ELR (cell line): Measurements from ENCODE around the gene EVX2.

Source experiments
- DNase-seq: peaks from one replicate; pipeline ENCODE4 v3.0.0-alpha.2; 2015; ENCODE audit warnings: low read depth

Gene EVX2

DNA sequence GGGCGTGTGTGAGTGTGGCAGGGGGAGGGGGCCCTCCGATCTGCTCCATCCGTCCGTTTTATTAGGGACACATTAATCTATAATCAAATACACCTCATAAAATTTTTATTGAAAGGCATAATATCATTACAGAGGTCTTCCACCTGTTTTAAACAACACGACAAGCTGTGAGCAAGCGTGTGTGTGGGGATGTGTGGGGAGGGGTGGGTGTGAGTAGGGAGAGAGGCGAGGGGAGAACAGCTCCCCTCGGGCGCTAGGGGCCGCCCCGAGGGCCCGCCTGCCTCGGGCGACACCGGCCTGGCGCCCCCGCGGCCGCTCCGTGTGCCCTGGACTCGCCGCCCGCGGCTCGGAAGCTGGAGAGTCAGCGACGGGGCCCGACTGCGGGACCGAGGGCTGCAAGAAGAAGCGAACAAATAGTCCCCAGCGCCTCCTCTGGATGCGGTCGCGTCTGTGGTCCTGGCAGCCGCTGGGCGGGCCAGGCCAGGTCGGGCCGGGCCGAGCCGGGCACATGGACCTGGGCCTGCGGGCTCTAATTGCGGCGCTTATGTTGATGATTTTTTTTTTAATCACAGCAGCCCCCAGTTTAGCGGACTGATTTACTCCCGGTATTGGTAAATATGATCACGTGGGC is 38.4 kb upstream of the EVX2 start:
- no peak for DNase-seq

DNA sequence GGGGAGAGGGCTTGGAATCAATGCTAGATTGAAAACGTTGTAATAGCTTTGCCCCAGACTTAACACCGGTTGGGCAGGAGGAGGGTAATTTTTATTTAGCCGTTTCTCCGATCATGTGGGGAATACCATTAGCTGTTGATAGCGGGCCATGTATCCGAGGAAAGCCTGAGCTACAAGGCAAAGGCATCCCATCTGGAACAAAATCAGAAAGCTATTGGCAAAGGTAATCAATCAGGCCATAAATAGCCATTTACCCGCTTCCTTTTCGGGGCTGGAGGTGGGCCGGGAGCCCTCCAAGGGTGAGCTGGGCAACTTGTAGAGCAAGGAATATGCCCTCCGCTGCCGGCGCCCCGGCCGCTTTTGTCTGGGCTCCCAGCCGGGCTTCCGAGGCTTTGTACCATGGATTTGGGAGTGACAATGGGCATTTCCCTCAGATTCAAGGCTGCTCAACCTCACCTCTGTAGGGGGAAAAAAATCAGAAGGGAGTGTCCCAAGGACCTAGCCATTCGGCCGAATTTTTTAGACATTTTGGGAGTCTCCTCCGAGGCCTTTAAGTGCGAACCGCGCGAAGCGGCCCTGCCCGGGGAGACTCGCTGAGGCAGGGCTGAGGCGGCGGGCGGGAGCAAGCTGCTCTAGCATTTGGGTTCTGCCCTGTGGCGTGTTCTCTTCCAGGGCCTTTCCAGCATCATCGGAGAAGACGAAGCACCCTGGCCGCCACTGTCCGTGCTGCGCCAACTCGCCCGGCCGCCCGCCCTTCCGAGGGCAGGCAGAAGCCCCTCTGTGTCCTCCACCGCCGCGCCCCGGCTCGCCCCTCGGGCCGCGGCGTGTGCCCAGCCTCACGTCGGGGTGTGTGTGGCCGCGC is 37.7 kb upstream of the EVX2 start:
- DNase-seq = no peak

DNA sequence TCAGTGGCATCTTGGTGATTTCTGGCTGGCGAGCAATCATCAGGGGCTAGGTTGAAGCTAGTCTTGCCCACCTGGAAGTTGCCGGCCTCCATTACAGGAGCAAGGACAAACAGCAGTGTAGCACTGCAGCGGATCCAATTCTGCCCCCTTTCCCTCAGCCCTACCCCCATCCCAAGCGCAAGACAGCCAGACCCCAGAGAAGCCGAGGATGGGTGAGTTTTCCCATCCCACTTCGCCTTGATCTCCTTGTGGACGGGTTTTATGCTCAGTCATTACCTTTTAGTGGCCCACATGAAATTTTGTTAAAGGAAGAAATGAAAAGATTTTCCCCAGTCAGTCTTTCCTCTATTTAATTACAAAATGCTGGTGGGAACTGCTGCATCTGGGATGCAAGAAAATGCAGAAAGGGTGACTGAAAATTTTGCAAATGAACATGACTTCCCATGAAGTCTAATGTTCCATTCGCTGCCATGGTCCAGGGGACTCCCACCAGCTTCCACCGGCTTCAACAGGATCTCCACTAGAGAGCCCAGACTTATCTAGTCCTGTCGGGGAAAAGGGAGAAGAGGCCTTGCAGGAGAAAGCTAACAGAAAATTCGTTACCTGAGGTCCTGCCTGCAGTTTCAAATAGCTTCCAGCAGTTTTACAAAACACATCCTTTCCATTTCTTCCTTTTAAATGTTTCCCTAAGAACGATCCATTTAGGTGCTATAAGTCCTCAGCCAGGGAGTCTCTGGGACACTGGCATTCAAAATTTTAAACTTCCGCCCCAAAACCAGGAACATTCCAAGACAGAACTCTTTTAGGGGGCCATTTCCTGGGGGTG is 36.8 kb upstream of the EVX2 start:
- DNase-seq = no peak

DNA sequence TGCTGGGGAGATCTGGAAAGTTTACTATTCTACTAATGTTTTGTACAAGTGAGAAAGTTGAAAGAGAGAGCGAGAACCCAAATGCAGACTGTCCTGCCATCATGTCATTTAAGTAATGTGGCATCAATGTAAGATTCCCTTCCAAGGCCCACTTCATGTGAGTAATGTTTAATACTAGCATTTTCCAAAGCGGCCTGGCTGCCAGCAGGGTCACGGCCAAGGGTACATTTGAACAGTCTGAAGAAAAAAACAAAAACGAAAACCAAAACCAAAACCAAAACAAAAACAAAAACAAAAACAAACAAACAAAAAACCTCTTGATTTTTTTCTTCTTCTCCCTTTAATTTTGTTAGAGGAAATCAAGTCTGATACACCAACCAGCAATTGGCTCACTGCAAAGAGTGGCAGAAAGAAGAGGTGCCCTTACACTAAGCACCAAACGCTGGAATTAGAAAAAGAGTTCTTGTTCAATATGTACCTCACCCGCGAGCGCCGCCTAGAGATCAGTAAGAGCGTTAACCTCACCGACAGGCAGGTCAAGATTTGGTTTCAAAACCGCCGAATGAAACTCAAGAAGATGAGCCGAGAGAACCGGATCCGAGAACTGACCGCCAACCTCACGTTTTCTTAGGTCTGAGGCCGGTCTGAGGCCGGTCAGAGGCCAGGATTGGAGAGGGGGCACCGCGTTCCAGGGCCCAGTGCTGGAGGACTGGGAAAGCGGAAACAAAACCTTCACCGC is 35.0 kb upstream of the EVX2 start:
- peak; percentile 34 for DNase-seq

DNA sequence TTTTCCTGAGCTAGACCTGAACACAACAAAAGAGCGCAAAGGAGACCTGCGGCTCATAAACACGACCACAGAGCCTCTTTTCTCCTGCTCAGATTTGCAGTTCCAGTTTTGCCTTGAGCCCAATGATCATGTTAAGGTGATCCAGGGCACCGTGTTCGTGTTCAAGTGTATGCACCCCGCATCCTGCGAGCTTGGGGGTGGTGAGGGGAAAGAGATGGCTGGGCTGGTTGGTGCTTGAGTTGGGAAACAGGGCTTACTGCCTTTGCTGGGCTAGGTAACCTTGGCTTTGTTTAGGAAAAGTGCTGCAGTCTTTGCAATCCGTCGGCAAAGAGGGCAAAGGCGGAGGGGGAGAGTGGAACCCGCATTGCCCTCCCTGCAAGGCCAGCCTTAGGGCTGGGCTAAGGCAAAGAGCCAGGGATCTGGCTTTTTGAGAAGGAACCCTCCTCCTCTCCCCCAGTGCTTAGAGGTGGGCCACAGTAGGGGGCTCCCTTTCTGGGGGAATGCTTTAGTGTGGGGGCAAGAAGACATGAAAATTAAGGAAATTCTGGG is 34.1 kb upstream of the EVX2 start:
- DNase-seq = no peak

DNA sequence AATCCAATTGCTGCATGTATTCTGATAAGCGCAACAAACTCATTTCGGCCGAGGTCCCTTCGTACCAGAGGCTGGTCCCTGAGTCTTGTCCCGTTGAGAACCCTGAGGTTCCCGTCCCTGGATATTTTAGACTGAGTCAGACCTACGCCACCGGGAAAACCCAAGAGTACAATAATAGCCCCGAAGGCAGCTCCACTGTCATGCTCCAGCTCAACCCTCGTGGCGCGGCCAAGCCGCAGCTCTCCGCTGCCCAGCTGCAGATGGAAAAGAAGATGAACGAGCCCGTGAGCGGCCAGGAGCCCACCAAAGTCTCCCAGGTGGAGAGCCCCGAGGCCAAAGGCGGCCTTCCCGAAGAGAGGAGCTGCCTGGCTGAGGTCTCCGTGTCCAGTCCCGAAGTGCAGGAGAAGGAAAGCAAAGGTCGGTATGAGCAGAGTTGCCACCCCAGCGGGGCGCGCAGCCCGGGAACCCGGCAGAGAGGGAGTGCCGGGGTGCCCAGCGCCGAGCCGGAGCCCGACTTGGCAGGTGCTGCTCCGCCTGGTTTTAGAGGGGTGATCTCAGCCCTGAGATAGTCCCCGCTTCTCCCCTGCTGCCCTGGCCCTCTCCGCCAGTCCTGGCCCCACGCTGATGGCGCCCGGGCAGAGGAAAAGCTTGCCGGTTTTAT is 33.5 kb upstream of the EVX2 start:
- DNase-seq = no peak

DNA sequence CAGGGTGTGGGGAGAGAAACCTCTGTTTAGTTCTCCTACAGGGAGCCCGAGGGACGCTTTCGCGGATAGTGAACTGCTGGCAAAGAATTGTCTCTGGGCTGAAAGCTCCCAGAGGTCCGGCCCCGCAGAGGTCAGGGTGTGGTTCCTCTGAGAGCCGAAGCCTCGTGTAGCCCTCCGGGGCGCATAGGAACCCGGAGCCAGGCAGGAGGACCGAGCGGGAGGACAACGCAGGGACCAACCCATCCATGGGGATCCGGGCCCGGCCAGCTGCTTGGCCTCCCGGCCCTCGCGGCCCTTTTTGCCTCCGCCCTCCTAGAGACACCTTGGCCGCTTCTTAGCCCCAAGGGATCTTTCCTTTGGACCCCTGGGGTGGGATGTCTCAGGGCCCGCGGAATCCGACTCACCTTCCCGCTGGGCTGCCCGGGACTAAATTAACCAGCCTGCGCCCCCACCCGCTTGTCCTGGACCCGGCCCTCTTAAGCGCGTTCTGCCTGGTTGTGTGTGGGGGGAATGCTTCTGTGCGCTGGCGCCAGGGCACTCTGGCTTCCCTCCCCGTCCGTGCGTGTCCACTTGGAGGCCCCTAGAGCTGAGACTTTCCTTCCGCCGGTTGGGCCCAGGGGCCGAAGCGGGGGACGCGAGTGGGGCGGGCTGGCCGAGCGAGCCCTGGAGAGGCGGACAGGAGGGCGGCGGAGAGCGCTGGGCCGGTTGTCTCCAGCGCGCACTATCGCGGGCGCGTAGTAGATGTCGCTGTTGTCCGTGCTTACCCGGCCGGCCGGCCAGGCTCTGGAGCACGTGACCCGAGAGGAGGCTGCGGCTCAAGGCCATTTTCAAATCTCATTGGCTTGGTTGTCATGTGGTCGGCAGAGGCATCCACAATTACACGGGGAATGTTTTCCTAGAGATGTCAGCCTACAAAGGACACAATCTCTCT is 32.4 kb upstream of the EVX2 start, which contains the start of gene HOXD10:
Gene HOXD10, plus strand, starts transcription at position 896 of the 931 bp plus-strand sequence. CDS start 56 bp downstream, outside the sequence.
- no peak for DNase-seq

DNA sequence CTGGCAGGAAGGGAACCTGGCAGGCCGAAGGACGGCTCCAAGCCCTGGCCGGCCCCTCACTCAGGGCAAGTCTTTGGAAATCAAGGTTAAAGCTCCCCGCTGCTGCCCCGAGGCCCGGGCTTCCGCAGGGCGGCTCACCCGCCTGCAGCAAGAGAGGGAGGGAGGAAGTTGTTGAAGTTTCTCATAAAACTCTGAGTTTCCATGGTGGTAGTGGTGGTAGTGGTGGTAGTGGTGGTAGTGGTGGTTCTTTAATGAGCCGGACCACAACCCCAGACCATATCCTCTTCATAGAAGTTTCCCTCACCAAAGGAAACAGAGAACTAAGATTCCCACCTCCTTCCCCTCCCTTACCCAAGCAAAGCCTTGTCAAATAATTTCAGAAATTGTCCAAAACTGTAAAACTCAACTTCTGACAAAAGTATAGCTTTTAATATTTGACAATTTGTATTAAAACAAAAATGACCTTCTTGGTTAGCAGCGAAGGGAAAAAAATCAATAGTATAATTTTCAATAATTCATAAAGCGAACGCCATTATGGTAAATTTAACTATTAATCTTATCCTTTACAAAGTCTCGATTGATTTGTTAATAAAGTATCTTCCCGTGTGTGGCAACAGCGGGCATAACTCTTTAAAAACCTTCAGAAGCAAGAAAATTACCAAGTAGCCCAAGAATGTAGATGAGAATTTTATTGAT is 31.3 kb upstream of the EVX2 start:
- no peak for DNase-seq

DNA sequence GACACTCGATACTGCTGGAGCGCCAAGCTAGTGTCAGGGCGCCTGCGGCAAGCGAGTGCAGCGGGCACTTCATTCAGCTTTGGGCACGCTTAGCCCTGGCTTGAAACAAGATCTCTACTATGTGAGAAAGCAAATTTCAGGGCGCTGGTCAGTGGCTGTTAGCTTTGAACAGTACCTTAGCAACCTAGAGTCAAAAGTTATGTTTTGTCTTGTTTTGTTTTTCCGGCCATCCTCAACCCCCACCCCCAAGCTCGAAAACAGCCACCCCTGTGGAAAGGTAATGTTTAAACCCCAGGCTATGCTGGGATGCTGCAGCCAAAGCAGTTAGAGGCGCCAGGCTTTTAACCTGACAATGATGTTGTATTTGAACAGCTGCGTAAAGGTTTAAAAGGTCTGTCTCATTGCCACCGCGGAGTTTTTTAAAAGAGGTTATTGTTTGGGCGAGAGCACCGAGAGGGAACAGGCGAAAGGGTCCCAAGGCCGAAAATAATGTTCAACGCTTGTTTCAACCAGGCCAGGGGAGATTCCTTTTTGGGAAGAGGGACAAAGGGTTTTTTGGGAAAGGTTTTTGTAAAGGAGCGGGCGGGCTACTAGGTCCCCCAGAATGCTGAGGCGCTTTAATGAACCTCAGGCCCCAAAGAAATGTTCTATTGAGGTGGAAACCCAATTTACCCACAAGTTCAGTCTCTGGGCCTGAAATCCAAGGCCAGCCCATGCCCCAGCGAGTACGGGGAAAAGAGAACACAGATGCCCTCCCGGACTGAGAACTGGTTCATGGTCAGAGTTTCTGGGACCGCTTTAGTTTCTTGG is 30.6 kb upstream of the EVX2 start:
- no peak for DNase-seq

DNA sequence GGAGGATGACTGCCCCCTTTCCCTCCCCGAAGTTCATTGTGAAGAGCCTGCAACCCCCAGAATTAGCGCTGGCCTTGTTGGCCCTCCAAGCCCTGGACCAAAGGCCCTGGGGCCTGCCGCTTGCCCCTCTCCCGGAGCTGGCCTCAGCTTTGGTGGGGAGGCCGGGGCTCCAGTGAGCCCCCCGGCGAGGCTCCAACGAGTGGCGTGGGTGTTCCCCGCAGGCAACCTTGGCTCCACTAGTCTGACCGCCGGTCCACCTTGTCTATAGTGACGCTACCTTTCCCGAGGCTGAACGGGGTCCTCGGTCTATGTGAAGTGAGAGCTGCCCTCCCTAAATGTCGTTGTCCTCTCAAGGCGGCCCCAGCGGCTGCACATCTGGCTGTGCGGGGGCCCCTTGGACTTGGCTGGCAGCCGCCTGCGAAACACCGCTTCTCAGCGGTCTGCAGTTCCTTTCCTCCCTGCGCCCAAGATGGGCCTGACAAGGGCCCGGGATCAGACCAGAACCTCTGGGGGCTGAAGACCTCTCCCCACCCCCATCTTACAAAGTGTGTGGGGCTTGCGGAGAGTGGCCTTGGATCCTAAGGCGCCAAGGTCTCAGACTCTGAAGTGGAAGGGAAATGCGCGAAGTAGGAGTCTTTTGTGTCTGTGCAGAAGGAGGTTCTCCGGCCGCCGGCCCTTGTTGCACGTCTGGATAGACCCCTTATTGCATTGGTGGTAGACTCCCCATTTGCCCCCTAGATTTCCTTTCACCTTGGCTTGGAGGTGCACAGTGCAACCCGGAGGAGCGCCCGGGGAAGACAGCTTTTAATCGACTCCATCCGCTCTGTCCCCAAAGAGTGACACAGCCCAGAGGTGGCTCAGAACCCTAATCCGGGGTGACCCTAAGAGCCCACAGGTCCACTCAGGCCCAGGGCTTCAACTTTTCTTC is 28.9 kb upstream of the EVX2 start:
- DNase-seq = no peak

DNA sequence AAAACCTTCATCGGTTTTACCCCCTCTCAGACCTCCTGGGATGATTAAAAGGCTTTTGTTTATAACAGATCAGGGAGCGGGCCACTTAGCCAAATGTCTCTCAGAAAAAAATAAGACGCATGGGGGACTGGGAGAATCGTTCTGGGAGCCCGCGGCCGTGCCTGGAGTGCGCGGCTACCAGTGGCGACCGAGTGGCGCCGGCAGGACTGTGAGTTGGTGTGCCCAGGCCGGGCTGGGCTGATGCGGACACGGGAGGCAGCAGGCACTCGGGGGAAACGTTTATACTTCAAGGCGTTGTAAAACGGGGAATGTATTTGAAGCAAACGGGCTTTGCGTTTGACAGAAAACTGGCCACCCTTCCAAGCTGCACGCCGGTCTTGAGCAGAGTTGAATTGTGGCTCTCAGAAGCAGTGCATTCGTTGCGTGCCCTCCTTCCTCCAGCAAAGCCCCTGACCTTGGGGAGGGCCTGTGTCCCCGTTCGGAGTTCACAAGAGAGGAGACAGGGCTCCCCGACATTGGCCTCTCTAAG is 28.1 kb upstream of the EVX2 start:
- DNase-seq = no peak

DNA sequence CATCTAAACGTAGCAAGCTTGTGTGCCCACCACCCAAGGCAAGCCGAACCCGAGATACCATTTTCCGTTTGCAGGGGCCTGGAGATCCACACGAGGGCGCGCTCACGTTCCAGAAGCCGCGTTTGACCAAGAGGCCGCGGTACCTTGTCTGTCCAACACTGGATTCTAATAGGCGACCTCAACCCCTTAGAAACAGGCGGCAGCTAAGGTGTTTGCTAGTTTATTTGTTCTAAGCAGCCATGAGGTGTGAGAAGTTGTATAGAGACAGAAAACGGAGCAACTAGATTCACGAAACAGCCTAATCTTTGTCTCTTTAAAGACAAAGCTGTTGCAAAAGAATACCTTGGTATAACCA is 27.5 kb upstream of the EVX2 start:
- no peak for DNase-seq

DNA sequence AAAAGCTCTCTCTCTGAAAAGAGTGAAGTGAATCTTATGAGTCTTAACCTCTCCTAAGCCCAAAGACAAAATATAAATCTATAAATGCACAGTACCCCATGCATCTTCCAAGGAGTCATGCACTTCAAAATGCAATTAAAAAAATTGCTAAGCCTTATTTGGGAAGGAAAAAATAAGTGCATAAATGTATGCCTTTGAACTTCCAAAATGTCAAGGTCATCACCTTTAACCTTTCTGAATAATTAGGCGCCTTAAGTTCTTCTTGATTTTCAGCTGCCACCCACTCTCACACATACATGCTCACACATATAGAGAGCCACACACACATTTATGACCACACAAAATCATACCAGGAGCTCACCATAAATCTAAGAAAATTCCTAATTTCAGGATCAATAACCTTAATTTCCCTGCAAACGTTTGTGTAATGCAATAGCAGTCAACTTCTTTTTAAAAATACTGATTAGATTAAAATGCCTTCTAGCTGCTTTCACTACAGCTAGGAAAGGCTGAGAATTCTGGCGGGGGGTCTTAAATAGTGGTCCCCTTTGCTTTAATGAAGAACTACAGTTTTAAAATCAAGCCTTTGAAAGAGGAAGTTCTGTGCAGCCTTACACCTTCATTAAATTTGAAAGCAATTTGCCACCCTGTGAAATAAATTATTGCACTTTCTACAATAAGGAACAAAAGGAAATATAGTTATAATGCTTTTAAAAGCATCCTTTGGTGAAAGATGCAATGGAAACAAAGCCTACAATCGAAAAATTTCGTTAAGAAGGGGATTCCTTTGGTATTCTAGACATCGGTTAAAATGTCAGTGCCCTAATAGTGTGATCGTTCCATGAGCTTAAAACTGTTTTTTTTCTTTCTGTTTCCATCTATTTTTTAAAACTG is 26.9 kb upstream of the EVX2 start:
- no peak for DNase-seq

DNA sequence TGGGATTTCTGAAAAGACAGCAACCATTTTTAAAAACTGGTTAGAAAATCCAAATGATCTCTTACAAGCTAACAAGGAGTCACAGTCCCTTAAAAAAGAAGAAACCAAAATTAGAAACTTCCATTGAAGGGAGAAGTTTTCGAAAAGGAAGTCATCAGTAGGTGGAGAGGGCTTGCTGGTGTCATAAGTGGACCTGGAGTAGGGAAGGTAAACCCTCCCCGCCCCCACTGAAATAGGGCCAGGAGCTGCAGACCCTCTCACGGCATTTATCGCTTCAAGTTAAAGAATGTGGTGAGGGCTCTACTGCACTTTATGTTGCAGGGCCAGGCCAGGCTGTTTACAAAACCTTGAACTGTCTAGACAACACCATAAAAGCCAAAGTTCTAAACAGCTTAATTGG is 26.2 kb upstream of the EVX2 start:
- DNase-seq = no peak

DNA sequence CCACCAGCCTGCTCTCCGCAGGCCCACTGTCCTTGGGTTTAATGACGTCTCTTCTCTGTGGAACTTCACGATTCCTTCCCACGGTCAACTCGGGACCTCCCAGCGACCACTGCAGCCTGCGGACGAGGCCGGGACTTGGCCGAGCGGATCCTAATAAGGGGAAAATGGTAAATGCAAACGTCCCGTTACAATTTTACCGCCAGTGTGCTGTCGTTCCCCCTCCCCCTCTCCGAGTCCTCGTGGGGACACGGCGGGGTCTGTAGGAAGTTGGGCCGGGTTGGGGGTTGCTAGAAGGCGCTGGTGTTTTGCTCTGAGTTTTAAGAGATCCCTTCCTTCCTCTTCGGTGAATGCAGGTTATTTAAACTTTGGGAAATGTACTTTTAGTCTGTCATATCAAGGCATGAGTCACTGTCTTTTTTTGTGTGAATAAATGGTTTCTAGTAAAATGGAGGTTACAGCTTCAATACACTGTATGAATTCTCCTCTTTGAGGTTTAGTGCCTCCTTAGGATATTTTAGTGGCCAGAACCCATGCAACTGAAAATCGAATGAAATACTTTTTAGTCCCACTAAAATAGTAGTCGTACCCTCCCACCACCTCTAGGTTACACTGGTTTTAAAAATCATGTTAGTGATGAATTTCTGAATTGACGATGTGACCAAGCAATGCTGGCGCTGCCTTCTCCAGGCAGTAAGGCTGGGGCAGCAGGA is 25.6 kb upstream of the EVX2 start:
- DNase-seq = no peak
